Upper lobe of right lung (tissue), 1 donor: ENCODE data around the gene IFRD1. TPM values are rescaled to one million over a fixed set of nuclear protein-coding genes. Genes with fewer than 3 reads are reported as not detected.
A peak's percentile ranks its signal among the peaks of the same experiment; 100 is the strongest.

Experiments
- ATAC-seq: fragments of 200-7000 bp; cut with Tn5 transposase; one replicate; pipeline ENCODE4 v1.9.1; 2020; ENCODE audit warnings: mild to moderate bottlenecking, moderate library complexity
- DNase-seq: peaks from one replicate; pipeline ENCODE4 v3.0.0-alpha.2; 2020
- H3K27ac ChIP-seq: fragments of 200-600 bp; one replicate; pipeline ENCODE4 v1.8.0; 2022
- H3K27me3 ChIP-seq: fragments of 200-600 bp; one replicate; pipeline ENCODE4 v1.8.0; 2022; ENCODE audit warnings: mild to moderate bottlenecking
- H3K36me3 ChIP-seq: fragments of 200-600 bp; one replicate; pipeline ENCODE4 v1.8.0; 2022
- H3K4me1 ChIP-seq: fragments of 200-600 bp; one replicate; pipeline ENCODE4 v1.8.0; 2022
- H3K4me3 ChIP-seq: fragments of 200-600 bp; one replicate; pipeline ENCODE4 v1.8.0; 2022; ENCODE audit warnings: mild to moderate bottlenecking
- H3K9me3 ChIP-seq: fragments of 200-600 bp; one replicate; pipeline ENCODE4 v1.8.0; 2022
- CTCF ChIP-seq: fragments of 200-600 bp; IDR thresholded peaks from one replicate; pipeline ENCODE4 v1.8.0; 2022; ENCODE audit warnings: antibody characterized with exemption
- intact Hi-C: fragments of 100-400 bp; cut with DNase I; formaldehyde crosslinking; loops from one replicate; pipeline ENCODE4 v1.11.0; 2022
- total RNA-seq: library from RNA; stranded (reverse); fragmentation: NEBNext Ultra II Directional; extraction: Animal tissue kit (Norgen Biotek cat#: 25700); gene quantifications from one replicate; pipeline ENCODE4 v1.2.1, GENCODE V29; 2021
- donor health status: DM: no; HTN: yes; CAD: no; lungs with severe emphysema.

Gene IFRD1
- total RNA-seq, 1 donor from 2014 or later = 49.9 TPM

- intact Hi-C loops = no loop called here
- DNase-seq = no peak
- H3K9me3 ChIP-seq = no peaks in the 10 kb centered on the region
- H3K4me3 ChIP-seq = no peak overlapping the region
- peaks cover 22% of the 10 kb centered on the region for H3K36me3 ChIP-seq
- no peak overlapping the region for H3K27ac ChIP-seq
- peak; percentile 53 for ATAC-seq
- peaks cover 24% of the 10 kb centered on the region for H3K4me1 ChIP-seq
- H3K27me3 ChIP-seq = no peaks in the 10 kb centered on the region
- no peak for TF ChIP-seq CTCF
Measured at GRCh38 chr7:112481833-112482670, 31.8 kb downstream of the IFRD1 start.

GRCh38 chr7:112484671-112485167 is 34.5 kb downstream of the IFRD1 start:
- no peaks in the 10 kb centered on the region for H3K9me3 ChIP-seq
- DNase-seq (no peak), ATAC-seq (peak; percentile 46)
- TF ChIP-seq CTCF = no peak
- H3K36me3 ChIP-seq = no peaks in the 10 kb centered on the region
- H3K27me3 ChIP-seq = no peaks in the 10 kb centered on the region
- no peak overlapping the region for H3K27ac ChIP-seq
- H3K4me1 ChIP-seq = peaks cover 24% of the 10 kb centered on the region
- intact Hi-C loops = no loop called here
- no peak overlapping the region for H3K4me3 ChIP-seq

GRCh38 chr7:112485766-112486165 is 35.5 kb downstream of the IFRD1 start:
- Histone ChIP-seq H3K4me1 (peaks cover 22% of the 10 kb centered on the region), H3K27ac (no peak overlapping the region), H3K36me3 (no peaks in the 10 kb centered on the region), H3K4me3 (no peak overlapping the region), H3K27me3 (no peaks in the 10 kb centered on the region), H3K9me3 (no peaks in the 10 kb centered on the region)
- intact Hi-C loops = no loop called here
- TF ChIP-seq CTCF = no peak
- DNase-seq = no peak
- no peak for ATAC-seq

- no peak for ATAC-seq
- no peaks in the 10 kb centered on the region for H3K9me3 ChIP-seq
- no peaks in the 10 kb centered on the region for H3K36me3 ChIP-seq
- no peak overlapping the region for H3K4me3 ChIP-seq
- intact Hi-C loops = no loop called here
- DNase-seq = no peak
- H3K27ac ChIP-seq = no peak overlapping the region
- H3K4me1 ChIP-seq = peaks cover 12% of the 10 kb centered on the region
- no peak for TF ChIP-seq CTCF
- no peaks in the 10 kb centered on the region for H3K27me3 ChIP-seq
Measured at GRCh38 chr7:112487457-112488263, 37.4 kb downstream of the IFRD1 start.

GRCh38 chr7:112488264-112488552 is 37.9 kb downstream of the IFRD1 start:
- Histone ChIP-seq H3K27me3 (no peaks in the 10 kb centered on the region), H3K4me1 (peaks cover 12% of the 10 kb centered on the region), H3K27ac (no peak overlapping the region), H3K9me3 (no peaks in the 10 kb centered on the region), H3K36me3 (no peaks in the 10 kb centered on the region), H3K4me3 (no peak overlapping the region)
- intact Hi-C loops = no loop called here
- TF ChIP-seq CTCF = no peak
- no peak for ATAC-seq
- no peak for DNase-seq
